GM19438 (cell line): Measurements from ENCODE around the gene SMIM35.

ENCODE experiments used
- ATAC-seq: cut with Tn5 transposase; IDR thresholded peaks from one replicate; pipeline ENCODE4 v1.9.1; 2021; ENCODE audit warnings: low read depth; ENCODE audit not compliant: unreplicated experiment

The SMIM35 gene

GRCh38 chr11:118111019-118111743, 24.4 kb upstream of the SMIM35 start:
- no peak for ATAC-seq

GRCh38 chr11:118109231-118109630, 22.5 kb upstream of the SMIM35 start:
- no peak for ATAC-seq

- no peak for ATAC-seq
These were observed 21.8 kb upstream of the SMIM35 start for GRCh38 chr11:118108513-118108912.

GRCh38 chr11:118106789-118107335, 20.1 kb upstream of the SMIM35 start:
- ATAC-seq = no peak

GRCh38 chr11:118105657-118106305, 19.0 kb upstream of the SMIM35 start:
- no peak for ATAC-seq

- no peak for ATAC-seq
These were observed 17.7 kb upstream of the SMIM35 start for GRCh38 chr11:118104491-118104890.

GRCh38 chr11:118102721-118103261, 16.0 kb upstream of the SMIM35 start:
- no peak for ATAC-seq

GRCh38 chr11:118100691-118101232, 14.0 kb upstream of the SMIM35 start:
- no peak for ATAC-seq

GRCh38 chr11:118099838-118100556, 13.2 kb upstream of the SMIM35 start:
- no peak for ATAC-seq

- no peak for ATAC-seq
These were observed 12.5 kb upstream of the SMIM35 start for GRCh38 chr11:118098996-118099837.

- no peak for ATAC-seq
These were observed 9.2 kb upstream of the SMIM35 start for GRCh38 chr11:118095967-118096367.

- ATAC-seq = no peak
These were observed 8.7 kb upstream of the SMIM35 start for GRCh38 chr11:118095493-118095892.

GRCh38 chr11:118092907-118093571, 6.3 kb upstream of the SMIM35 start:
- no peak for ATAC-seq

- no peak for ATAC-seq
These were observed 4.9 kb upstream of the SMIM35 start for GRCh38 chr11:118091690-118092089.

GRCh38 chr11:118090545-118091162, 3.9 kb upstream of the SMIM35 start:
- ATAC-seq = no peak

GRCh38 chr11:118088531-118088930, 1.8 kb upstream of the SMIM35 start:
- no peak for ATAC-seq

GRCh38 chr11:118087931-118088330, 1.2 kb upstream of the SMIM35 start:
- ATAC-seq = no peak

GRCh38 chr11:118084656-118085055, 2.1 kb downstream of the SMIM35 start:
- no peak for ATAC-seq

GRCh38 chr11:118084247-118084646, 2.5 kb downstream of the SMIM35 start:
- ATAC-seq = no peak
